Muscle layer of duodenum (tissue), 2 donors: ENCODE measurements around the gene ALDH7A1.
A peak's percentile ranks its signal among the peaks of the same experiment; 100 is the strongest.

Experiments used
- H3K27ac ChIP-seq: one replicate; pipeline ENCODE4 v1.7.0; 2013; ENCODE audit warnings: mild to moderate bottlenecking, low read length
- H3K27me3 ChIP-seq: one replicate; pipeline ENCODE4 v1.7.0; 2013; ENCODE audit warnings: low read depth, mild to moderate bottlenecking, control low read depth, low read length
- H3K36me3 ChIP-seq, 2 donors: one replicate each; pipeline ENCODE4 v1.7.0; 2013; ENCODE audit warnings: low read length in 2 of 2, control low read depth in 1 of 2, mild to moderate bottlenecking in 1 of 2; ENCODE audit not compliant: insufficient read depth in 2 of 2, control insufficient read depth in 1 of 2
- H3K4me1 ChIP-seq, 2 donors: one replicate each; pipeline ENCODE4 v1.7.0; 2013; ENCODE audit warnings: low read length in 2 of 2, mild to moderate bottlenecking in 2 of 2, control low read depth in 1 of 2, moderate library complexity in 1 of 2; ENCODE audit not compliant: insufficient read depth in 2 of 2, control insufficient read depth in 1 of 2
- H3K4me3 ChIP-seq, 2 donors: one replicate each; pipeline ENCODE4 v1.7.0; 2013; ENCODE audit warnings: low read length in 2 of 2, low read depth in 1 of 2, mild to moderate bottlenecking in 1 of 2
- H3K9me3 ChIP-seq, 2 donors: one replicate each; pipeline ENCODE4 v1.7.0; 2013; ENCODE audit warnings: low read length in 2 of 2, control low read depth in 1 of 2, mild to moderate bottlenecking in 1 of 2; ENCODE audit not compliant: control insufficient read depth in 1 of 2
- donor health status: healthy.

Gene ALDH7A1

GRCh38 chr5:126516133-126516532, 78.9 kb downstream of the ALDH7A1 start:
- no peak overlapping the region for H3K4me3 ChIP-seq
- H3K9me3 ChIP-seq: no peaks in the 10 kb centered on the region
- peaks cover 5 to 28% of the 10 kb centered on the region in 2 donors for H3K4me1 ChIP-seq
- no peak overlapping the region for H3K27ac ChIP-seq
- H3K36me3 ChIP-seq: no peaks in the 10 kb centered on the region
- no peaks in the 10 kb centered on the region for H3K27me3 ChIP-seq

- Histone ChIP-seq H3K4me3 (no peak overlapping the region), H3K4me1 (peaks cover 5 to 22% of the 10 kb centered on the region in 2 donors), H3K27ac (no peak overlapping the region), H3K36me3 (no peaks in the 10 kb centered on the region), H3K27me3 (no peaks in the 10 kb centered on the region), H3K9me3 (no peaks in the 10 kb centered on the region)
Measured at GRCh38 chr5:126515337-126515736, 79.7 kb downstream of the ALDH7A1 start.

GRCh38 chr5:126514558-126515141, 80.4 kb downstream of the ALDH7A1 start:
- Histone ChIP-seq H3K36me3 (no peaks in the 10 kb centered on the region), H3K27ac (peak overlapping the region; percentile 45), H3K4me1 (peaks cover under 1 to 15% of the 10 kb centered on the region in 2 donors), H3K4me3 (no peak overlapping the region), H3K27me3 (no peaks in the 10 kb centered on the region), H3K9me3 (no peaks in the 10 kb centered on the region)

DNA sequence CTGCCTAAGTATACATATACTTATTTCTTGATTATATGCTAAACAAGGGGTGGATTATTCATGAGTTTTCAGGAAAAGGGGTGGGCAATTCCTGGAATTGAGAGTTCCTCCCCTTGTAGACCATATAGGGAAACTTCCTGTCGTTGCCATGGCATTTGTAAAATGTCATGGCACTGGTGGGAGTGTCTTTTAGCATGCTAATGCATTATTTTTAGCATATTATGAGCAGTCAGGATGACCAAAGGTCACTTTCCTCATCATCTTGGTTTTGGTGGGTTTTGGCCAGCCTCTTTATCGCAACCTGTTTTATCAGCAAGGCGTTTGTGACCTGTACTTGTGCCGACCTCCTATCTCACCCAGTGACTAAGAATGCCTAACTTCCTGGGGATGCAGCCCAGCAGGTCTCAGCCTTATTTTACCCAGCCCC, 80.9 kb downstream of the ALDH7A1 start:
- peak overlapping the region; percentile 45 for H3K27ac ChIP-seq
- no peaks in the 10 kb centered on the region for H3K9me3 ChIP-seq
- no peaks in the 10 kb centered on the region for H3K36me3 ChIP-seq
- H3K4me1 ChIP-seq: peaks cover 0 to 12% of the 10 kb centered on the region in 2 donors
- H3K4me3 ChIP-seq: no peak overlapping the region
- H3K27me3 ChIP-seq: no peaks in the 10 kb centered on the region

- Histone ChIP-seq H3K4me1 (peaks cover 0 to 12% of the 10 kb centered on the region in 2 donors), H3K9me3 (no peaks in the 10 kb centered on the region), H3K27ac (no peak overlapping the region), H3K36me3 (no peaks in the 10 kb centered on the region), H3K27me3 (no peaks in the 10 kb centered on the region), H3K4me3 (no peak overlapping the region)
Measured at GRCh38 chr5:126513703-126514102, 81.3 kb downstream of the ALDH7A1 start.

DNA sequence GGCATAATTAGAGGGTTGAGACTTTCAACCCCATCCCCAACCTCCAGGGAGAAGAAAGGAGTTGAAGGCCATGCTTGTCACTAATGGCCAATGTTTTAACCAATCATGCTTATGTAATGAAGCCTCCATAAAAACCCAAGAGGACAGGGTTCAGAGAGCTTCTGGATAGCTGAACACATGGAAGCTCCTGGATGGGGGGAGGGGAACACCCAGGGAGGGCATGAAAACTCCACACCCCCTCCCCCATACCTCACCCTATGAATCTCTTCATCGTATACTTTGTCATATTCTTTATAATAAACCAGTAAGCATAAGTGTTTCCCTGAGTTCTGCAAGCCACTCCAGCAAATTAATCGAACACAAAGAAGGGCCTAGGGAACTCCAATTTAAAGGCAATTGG, 81.7 kb downstream of the ALDH7A1 start:
- H3K27me3 ChIP-seq: no peaks in the 10 kb centered on the region
- no peak overlapping the region for H3K4me3 ChIP-seq
- H3K36me3 ChIP-seq: no peaks in the 10 kb centered on the region
- no peaks in the 10 kb centered on the region for H3K9me3 ChIP-seq
- peaks cover 0 to 12% of the 10 kb centered on the region in 2 donors for H3K4me1 ChIP-seq
- no peak overlapping the region for H3K27ac ChIP-seq

GRCh38 chr5:126512451-126512850, 82.6 kb downstream of the ALDH7A1 start:
- Histone ChIP-seq H3K9me3 (no peaks in the 10 kb centered on the region), H3K27me3 (no peaks in the 10 kb centered on the region), H3K4me1 (peaks cover 0 to 12% of the 10 kb centered on the region in 2 donors), H3K36me3 (no peaks in the 10 kb centered on the region), H3K27ac (no peak overlapping the region), H3K4me3 (no peak overlapping the region)

- Histone ChIP-seq H3K27ac (no peak overlapping the region), H3K27me3 (no peaks in the 10 kb centered on the region)
Measured at GRCh38 chr5:126511961-126512360, 83.1 kb downstream of the ALDH7A1 start.

GRCh38 chr5:126509339-126509738, 85.7 kb downstream of the ALDH7A1 start:
- Histone ChIP-seq H3K9me3 (no peaks in the 10 kb centered on the region), H3K27ac (peak overlapping the region; percentile 63), H3K27me3 (no peaks in the 10 kb centered on the region), H3K4me1 (peaks cover 3% of the 10 kb centered on the region in 2 donors), H3K36me3 (no peaks in the 10 kb centered on the region), H3K4me3 (no peak overlapping the region)

More at GRCh38 chr5:126511961-126512360, 83.1 kb downstream of the ALDH7A1 start:
- Histone ChIP-seq H3K36me3 (no peaks in the 10 kb centered on the region), H3K4me3 (no peak overlapping the region), H3K4me1 (peaks cover 0 to 12% of the 10 kb centered on the region in 2 donors), H3K9me3 (no peaks in the 10 kb centered on the region)

DNA sequence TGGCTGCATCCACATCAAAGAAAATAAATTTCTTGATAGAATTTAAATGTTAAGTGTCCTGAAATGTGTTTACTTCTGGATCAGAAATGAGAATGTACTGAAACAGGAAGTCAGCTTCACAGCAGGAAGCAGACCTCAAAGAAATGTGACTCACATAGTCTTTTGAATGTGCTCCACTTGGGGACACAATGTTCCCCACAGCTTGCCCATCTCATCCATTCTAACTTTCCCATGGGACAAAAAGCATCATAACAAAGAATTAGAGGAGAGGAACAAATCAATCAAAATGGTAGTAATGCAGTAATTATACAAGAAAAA, 86.1 kb downstream of the ALDH7A1 start:
- Histone ChIP-seq H3K36me3 (no peaks in the 10 kb centered on the region), H3K27me3 (no peaks in the 10 kb centered on the region), H3K4me1 (peaks cover 0 to 5% of the 10 kb centered on the region in 2 donors), H3K27ac (peak overlapping the region; percentile 69), H3K4me3 (no peak overlapping the region), H3K9me3 (no peaks in the 10 kb centered on the region)

- H3K36me3 ChIP-seq: no peaks in the 10 kb centered on the region
- H3K27ac ChIP-seq: peak overlapping the region; percentile 69
- H3K9me3 ChIP-seq: no peaks in the 10 kb centered on the region
- H3K27me3 ChIP-seq: no peaks in the 10 kb centered on the region
- peaks cover 0 to 5% of the 10 kb centered on the region in 2 donors for H3K4me1 ChIP-seq
- H3K4me3 ChIP-seq: no peak overlapping the region
Measured at GRCh38 chr5:126508251-126508961, 86.6 kb downstream of the ALDH7A1 start.

DNA sequence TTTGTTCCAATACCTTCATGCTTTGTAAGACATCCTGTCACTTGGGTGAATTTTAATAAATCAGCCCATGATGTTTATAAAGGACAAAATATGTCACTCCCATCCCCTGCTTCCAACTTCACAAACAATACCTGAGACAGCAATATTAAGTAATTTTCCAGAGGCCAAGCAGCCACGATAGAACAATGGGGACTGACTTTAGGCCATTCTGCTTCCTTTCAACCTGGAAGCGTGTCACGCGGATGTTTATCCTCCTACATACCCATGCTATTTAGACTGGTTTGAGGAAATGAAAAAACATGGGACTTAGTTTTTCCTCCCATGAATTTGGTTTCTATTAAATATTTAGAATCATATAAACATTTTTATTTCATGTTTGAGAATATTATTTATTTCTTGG, 88.9 kb downstream of the ALDH7A1 start:
- no peaks in the 10 kb centered on the region for H3K9me3 ChIP-seq
- H3K27me3 ChIP-seq: no peaks in the 10 kb centered on the region
- peaks cover 0 to 5% of the 10 kb centered on the region in 2 donors for H3K4me1 ChIP-seq
- no peak overlapping the region for H3K4me3 ChIP-seq
- H3K27ac ChIP-seq: no peak overlapping the region
- H3K36me3 ChIP-seq: no peaks in the 10 kb centered on the region
